Activated T-helper 2 cell treated with anti-CD3 and anti-CD28 coated beads, Interferon-gamma antibody, Interleukin-2, Interleukin-4, amounts not matched to agents 10 μg/mL and 5 μg/mL and 100 μg/mL, durations not matched to agents 14 hours and 24 hours and 36 hours (primary cell): ENCODE results near the gene DPH1. TPM values are rescaled to one million over a fixed set of nuclear protein-coding genes. Genes with fewer than 3 reads are reported as not detected.

Experiments
- DNase-seq: peaks from one replicate; pipeline ENCODE4 v3.0.0; 2021; ENCODE audit warnings: low spot score
- H3K27ac Mint-ChIP-seq: one replicate; pipeline ENCODE4 v1.8.0; 2021; ENCODE audit warnings: mixed read lengths
- H3K27me3 Mint-ChIP-seq: one replicate; pipeline ENCODE4 v1.8.0; 2021; ENCODE audit warnings: low read depth, mixed read lengths
- H3K36me3 Mint-ChIP-seq: one replicate; pipeline ENCODE4 v1.8.0; 2021; ENCODE audit warnings: low read depth, mixed read lengths
- H3K4me1 Mint-ChIP-seq: one replicate; pipeline ENCODE4 v1.8.0; 2021; ENCODE audit warnings: low read depth, mixed read lengths
- H3K4me3 Mint-ChIP-seq: one replicate; pipeline ENCODE4 v1.8.0; 2021; ENCODE audit warnings: low read depth, mild to moderate bottlenecking, moderate library complexity, mixed read lengths
- H3K9me3 Mint-ChIP-seq: one replicate; pipeline ENCODE4 v1.8.0; 2021; ENCODE audit warnings: mixed read lengths
- intact Hi-C: fragments of 100-400 bp; cut with micrococcal nuclease; formaldehyde crosslinking; loops from one replicate; pipeline ENCODE4 v1.15.1; 2023
- total RNA-seq: library from RNA; stranded (reverse); gene quantifications from 2 replicates; pipeline ENCODE4 v1.2.3, GENCODE V29; 2022

Gene DPH1
- total RNA-seq, 1 donor from 2014 or later, result 47.5 TPM

DNA sequence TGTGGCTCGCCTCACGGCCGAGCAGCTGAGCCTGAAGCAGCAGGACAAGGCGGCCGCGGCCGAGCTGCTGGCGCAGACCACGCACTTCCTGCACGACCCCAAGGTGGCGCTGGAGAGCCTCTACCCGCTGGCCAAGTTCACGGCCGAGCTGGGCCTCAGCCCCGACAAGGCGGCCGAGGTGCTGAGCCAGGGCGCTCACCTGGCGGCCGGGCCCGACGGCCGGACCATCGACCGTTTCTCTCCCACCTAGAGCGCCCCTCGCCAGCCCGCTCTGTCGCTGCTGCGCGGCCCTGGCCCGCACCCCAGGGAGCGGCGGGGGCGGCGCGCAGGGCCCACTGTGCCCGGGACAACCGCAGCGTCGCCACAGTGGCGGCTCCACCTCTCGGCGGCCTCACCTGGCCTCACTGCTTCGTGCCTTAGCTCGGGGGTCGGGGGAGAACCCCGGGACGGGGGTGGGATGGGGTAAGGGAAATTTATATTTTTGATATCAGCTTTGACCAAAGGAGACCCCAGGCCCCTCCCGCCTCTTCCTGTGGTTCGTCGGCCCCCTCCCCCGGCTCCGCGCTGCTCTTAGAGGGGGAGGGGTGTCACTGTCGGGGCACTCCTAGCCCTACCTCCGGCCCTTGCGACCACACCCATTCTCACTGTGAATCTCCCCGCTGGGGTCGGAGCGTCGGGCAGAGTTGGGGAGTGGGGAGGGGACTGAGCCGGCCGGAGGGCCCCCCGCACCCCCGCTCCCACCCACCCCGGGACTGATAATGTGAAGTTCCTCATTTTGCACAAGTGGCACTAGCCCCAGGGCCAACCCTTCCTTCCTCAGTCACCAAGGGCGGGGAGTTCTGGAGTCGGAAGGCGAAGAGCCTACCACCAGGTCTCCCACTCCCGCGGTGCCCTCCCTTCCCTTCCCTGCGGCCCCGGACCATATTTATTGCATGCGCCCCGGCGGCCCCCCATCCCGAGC lies 28.9 kb downstream of the DPH1 start:
- Mint-ChIP-seq H3K4me1 (peaks cover 34% of the 10 kb centered on the region), H3K27me3 (no peaks in the 10 kb centered on the region), H3K36me3 (peaks cover 45% of the 10 kb centered on the region), H3K4me3 (peak overlapping the region; percentile 73), H3K27ac (peak overlapping the region; percentile 75), H3K9me3 (no peaks in the 10 kb centered on the region)
- intact Hi-C loops, result loop anchor here (5.0 kb wide), 1 partner anchor 208 kb away; no protein-coding TSS in a partner anchor
- peak; percentile 74 for DNase-seq

DNA sequence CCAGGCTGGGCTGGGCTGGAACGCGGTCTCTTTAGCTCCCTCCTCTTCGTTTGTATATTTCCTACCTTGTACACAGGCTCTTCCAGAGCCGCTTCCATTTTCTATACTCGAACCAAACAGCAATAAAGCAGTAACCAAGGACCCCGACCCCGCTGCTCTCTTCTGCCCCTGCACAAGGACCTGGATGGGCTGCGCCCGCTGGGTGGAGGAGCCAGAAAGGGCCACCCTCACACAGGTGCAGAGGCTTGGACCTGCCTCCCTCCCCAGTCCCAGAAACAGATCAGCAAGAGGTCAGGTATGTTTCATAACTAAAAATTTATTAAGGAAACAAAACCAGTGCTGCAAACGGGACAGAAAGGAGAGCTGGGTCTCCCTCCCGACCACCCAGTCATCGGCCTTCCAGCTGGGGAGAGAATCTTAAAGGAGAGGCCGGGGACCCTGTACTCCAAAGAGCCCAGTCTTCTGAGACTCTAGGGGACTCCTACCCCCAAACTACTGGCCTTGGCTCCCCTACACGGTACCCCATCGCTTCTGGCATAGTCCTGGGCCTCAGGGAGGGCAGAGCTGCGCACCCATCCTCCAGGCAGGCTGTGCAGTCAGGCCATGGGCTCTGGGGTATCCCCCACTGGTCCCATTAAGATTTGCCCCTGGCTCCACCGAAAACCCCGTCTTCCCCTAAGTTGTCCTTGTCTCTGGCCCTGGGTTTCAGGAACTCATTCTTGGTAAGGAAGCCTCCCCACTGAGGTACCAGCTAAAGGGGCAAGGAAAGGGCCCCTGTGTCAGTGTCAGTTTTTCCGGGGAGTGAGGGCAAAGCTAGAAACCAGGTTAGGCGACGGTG lies 29.8 kb downstream of the DPH1 start:
- Mint-ChIP-seq H3K36me3 (peaks cover 53% of the 10 kb centered on the region), H3K4me3 (peak overlapping the region; percentile 73), H3K27ac (peak overlapping the region; percentile 75), H3K4me1 (peaks cover 34% of the 10 kb centered on the region), H3K27me3 (no peaks in the 10 kb centered on the region), H3K9me3 (no peaks in the 10 kb centered on the region)
- intact Hi-C loops, result loop anchor here (5.0 kb wide), 1 partner anchor 208 kb away; no protein-coding TSS in a partner anchor
- no peak for DNase-seq

GRCh38 chr17:2060385-2060658 lies 30.4 kb downstream of the DPH1 start:
- no peak for DNase-seq
- peak overlapping the region; percentile 75 for H3K27ac Mint-ChIP-seq

GRCh38 chr17:2060681-2061440 lies 30.9 kb downstream of the DPH1 start:
- H3K9me3 Mint-ChIP-seq, result no peaks in the 10 kb centered on the region
- peaks cover 36% of the 10 kb centered on the region for H3K4me1 Mint-ChIP-seq
- peak overlapping the region; percentile 41 for H3K4me3 Mint-ChIP-seq
- peaks cover 64% of the 10 kb centered on the region for H3K36me3 Mint-ChIP-seq
- no peak for DNase-seq
- H3K27me3 Mint-ChIP-seq, result no peaks in the 10 kb centered on the region
- H3K27ac Mint-ChIP-seq, result peak overlapping the region; percentile 75
- intact Hi-C loops, result no loop called here

More at GRCh38 chr17:2060385-2060658, 30.4 kb downstream of the DPH1 start:
- Mint-ChIP-seq H3K9me3 (no peaks in the 10 kb centered on the region), H3K4me3 (peak overlapping the region; percentile 41), H3K4me1 (peaks cover 36% of the 10 kb centered on the region), H3K27me3 (no peaks in the 10 kb centered on the region), H3K36me3 (peaks cover 59% of the 10 kb centered on the region)
- intact Hi-C loops, result no loop called here

- peak overlapping the region; percentile 66 for H3K27ac Mint-ChIP-seq
- intact Hi-C loops, result no loop called here
- H3K4me1 Mint-ChIP-seq, result peaks cover 39% of the 10 kb centered on the region
- DNase-seq, result no peak
- no peaks in the 10 kb centered on the region for H3K27me3 Mint-ChIP-seq
- H3K9me3 Mint-ChIP-seq, result no peaks in the 10 kb centered on the region
- H3K4me3 Mint-ChIP-seq, result no peak overlapping the region
- peaks cover 70% of the 10 kb centered on the region for H3K36me3 Mint-ChIP-seq
Observed at GRCh38 chr17:2061441-2061958, 31.5 kb downstream of the DPH1 start.

DNA sequence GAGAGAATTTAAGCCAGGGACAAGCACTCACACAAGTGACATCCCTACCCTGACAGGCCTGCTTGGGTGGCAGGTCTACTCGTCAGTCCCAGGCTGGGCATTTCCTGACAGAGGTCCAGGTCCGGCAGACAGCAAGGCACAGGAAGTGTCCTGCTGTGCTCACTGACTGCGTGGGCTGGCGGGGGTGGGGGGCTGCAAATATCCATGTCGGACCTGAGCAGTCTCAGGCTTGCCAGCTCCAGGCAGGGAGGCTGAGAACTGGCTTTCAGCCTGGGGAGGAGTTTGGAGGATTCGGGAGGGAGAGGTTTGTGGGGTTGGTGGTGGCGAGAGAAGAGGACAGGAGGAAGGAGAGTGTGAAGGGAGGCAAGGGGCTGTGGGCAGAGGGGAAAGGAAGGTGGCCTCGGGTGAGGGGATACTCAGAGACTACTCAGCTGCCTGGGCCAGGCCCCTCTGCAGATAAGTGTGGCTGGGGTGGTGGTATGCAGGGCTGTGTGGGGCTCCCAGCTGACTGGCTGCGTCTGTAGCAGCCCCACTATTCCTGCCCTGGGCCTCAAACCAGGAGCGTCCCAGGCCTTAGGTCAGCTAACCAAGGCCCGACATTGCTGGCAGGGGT lies 32.7 kb downstream of the DPH1 start:
- H3K4me3 Mint-ChIP-seq, result no peak overlapping the region
- no peaks in the 10 kb centered on the region for H3K27me3 Mint-ChIP-seq
- no peak for DNase-seq
- H3K4me1 Mint-ChIP-seq, result peaks cover 47% of the 10 kb centered on the region
- no peaks in the 10 kb centered on the region for H3K9me3 Mint-ChIP-seq
- peaks cover 80% of the 10 kb centered on the region for H3K36me3 Mint-ChIP-seq
- intact Hi-C loops, result no loop called here
- H3K27ac Mint-ChIP-seq, result peak overlapping the region; percentile 70

DNA sequence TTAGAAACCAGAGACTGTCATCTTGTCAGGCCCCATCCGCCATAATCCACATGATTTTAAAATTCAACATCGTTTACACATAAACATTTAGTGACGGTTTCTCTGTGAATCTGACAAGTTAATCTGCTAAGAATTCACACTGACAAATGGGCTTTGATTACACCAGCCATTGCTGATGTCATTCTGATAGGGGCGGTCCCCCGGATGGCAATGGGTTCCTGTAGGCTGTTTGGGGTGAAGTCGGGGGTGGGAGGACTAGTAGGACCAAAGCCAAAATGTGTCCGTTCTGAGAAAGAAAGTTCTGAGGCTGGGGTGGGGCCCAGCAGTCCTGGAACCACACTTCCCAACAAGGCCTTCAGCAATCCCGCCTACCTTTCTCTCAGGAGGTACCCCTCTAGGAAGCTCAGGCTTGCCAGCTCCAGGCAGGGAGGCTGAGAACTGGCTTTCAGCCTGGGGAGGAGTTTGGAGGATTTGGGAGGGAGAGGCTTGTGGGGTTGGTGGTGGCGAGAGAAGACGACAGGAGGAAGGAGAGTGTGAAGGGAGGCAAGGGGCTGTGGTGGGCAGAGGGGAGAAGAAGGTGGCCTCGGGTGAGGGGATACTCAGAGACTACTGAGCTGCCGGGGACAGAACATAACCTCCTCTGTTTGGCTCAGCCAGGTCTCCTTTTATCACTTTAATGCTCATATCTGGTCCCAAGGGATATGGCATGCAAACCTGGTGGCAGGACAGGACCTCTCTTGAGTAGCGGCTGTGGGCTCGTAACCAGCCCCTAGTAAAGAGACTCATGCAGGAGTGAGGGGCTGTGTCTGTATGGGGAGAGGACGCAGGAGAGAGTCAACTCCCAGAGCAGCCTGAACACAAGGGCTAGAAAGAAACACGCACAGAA lies 33.6 kb downstream of the DPH1 start:
- peaks cover 53% of the 10 kb centered on the region for H3K4me1 Mint-ChIP-seq
- intact Hi-C loops, result no loop called here
- peak overlapping the region; percentile 58 for H3K27ac Mint-ChIP-seq
- H3K36me3 Mint-ChIP-seq, result peaks cover 83% of the 10 kb centered on the region
- H3K27me3 Mint-ChIP-seq, result no peaks in the 10 kb centered on the region
- no peaks in the 10 kb centered on the region for H3K9me3 Mint-ChIP-seq
- H3K4me3 Mint-ChIP-seq, result no peak overlapping the region
- DNase-seq, result no peak

DNA sequence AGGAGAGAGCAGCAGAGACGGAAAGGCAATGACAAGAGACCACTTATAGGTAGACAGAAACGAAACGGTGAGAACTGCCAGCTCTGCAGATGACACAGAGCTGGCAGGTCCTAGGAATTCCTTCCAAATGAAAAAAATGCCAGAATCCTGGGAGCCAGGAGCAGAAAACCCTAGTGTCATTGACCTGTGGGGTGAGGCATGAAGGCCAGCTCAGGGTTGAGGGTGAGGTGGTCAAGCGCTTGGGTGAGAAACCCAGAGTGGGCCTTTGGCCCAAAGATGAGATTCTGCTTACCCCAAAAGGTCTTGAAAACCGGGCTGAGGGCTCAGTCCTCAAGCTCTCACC lies 34.2 kb downstream of the DPH1 start:
- H3K36me3 Mint-ChIP-seq, result peaks cover 88% of the 10 kb centered on the region
- intact Hi-C loops, result no loop called here
- H3K9me3 Mint-ChIP-seq, result no peaks in the 10 kb centered on the region
- H3K4me1 Mint-ChIP-seq, result peaks cover 59% of the 10 kb centered on the region
- H3K27me3 Mint-ChIP-seq, result no peaks in the 10 kb centered on the region
- H3K4me3 Mint-ChIP-seq, result no peak overlapping the region
- peak overlapping the region; percentile 58 for H3K27ac Mint-ChIP-seq
- no peak for DNase-seq

DNA sequence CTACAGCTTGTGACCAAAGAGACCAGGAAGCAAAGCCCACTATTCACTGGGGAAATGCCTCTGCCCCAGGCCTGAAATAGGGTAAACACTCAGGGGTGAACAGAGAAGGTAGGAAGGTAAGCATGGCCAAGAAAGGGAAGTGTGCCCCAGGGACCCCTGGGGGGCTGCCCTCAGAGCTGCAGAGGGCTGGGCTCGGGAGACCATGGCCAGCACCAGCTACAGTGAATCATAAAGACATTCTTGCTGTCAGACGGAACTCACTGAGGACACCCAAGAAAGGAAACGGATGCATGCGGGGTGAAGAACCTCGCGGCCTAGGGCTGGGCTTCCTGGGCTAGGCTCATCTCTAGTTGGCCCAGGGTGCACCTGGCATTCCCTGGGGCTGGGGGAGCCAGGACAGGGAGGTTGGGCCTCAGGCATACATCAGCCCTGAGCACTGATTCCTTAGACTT lies 34.6 kb downstream of the DPH1 start:
- no peak for DNase-seq
- peak overlapping the region; percentile 73 for H3K27ac Mint-ChIP-seq
- intact Hi-C loops, result no loop called here
- H3K36me3 Mint-ChIP-seq, result peaks cover 86% of the 10 kb centered on the region
- peaks cover 62% of the 10 kb centered on the region for H3K4me1 Mint-ChIP-seq
- no peaks in the 10 kb centered on the region for H3K27me3 Mint-ChIP-seq
- H3K4me3 Mint-ChIP-seq, result no peak overlapping the region
- no peaks in the 10 kb centered on the region for H3K9me3 Mint-ChIP-seq

- no peak overlapping the region for H3K4me3 Mint-ChIP-seq
- DNase-seq, result peak; percentile 70
- peak overlapping the region; percentile 73 for H3K27ac Mint-ChIP-seq
- H3K4me1 Mint-ChIP-seq, result peaks cover 64% of the 10 kb centered on the region
- peaks cover 87% of the 10 kb centered on the region for H3K36me3 Mint-ChIP-seq
- intact Hi-C loops, result loop anchor here (5.0 kb wide), 1 partner anchor 197 kb away; no protein-coding TSS in a partner anchor
- H3K9me3 Mint-ChIP-seq, result no peaks in the 10 kb centered on the region
- H3K27me3 Mint-ChIP-seq, result no peaks in the 10 kb centered on the region
Observed at GRCh38 chr17:2064980-2065785, 35.2 kb downstream of the DPH1 start.
